ENCODE results near the gene WWC2.

Gene WWC2

GRCh38 chr4:183096276-183096965 lies 2.6 kb upstream of the WWC2 start:
- TF ChIP-seq, protein P1, sequence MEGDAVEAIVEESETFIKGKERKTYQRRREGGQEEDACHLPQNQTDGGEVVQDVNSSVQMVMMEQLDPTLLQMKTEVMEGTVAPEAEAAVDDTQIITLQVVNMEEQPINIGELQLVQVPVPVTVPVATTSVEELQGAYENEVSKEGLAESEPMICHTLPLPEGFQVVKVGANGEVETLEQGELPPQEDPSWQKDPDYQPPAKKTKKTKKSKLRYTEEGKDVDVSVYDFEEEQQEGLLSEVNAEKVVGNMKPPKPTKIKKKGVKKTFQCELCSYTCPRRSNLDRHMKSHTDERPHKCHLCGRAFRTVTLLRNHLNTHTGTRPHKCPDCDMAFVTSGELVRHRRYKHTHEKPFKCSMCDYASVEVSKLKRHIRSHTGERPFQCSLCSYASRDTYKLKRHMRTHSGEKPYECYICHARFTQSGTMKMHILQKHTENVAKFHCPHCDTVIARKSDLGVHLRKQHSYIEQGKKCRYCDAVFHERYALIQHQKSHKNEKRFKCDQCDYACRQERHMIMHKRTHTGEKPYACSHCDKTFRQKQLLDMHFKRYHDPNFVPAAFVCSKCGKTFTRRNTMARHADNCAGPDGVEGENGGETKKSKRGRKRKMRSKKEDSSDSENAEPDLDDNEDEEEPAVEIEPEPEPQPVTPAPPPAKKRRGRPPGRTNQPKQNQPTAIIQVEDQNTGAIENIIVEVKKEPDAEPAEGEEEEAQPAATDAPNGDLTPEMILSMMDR (IDR thresholded peaks at IDR 0.05) = no peak

DNA sequence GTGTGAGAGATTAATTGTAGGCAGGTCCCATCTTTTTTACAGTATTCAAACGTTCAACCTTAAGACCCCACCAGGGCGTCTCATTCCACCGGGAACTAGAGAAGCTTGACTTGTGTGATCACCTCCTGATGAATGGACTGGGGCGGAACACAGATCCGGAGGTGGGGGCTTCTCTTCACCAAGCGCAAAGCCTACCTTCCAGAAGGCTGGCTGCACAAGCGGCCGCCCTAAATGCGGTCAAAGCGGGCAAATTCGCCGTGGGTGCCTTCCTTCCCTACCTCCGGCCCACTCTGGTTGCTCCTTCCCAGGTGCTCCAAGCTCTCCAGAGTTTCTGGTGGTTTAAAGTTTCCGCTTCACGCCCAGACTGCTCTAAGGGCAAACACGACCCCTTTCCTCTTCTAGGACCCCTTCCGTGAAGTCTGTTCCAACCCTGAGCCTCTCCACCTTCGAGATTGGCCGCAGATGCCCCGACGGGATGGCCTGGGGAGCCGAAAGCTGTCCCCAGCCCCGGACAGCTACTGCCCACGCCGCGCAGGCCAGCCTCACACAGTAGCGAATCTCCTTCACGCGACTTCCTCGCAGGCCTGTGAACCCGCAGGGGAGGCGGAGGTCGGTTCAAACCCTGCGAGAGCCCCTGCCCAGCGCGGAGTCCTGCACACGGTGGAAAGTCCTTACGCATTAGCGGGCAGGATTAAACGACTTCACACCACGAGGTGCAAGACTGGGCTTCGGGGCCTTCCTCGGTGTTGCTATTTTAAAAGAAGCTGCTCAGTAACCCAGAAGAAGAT lies 1.6 kb upstream of the WWC2 start:
- TF ChIP-seq, protein P1 (IDR thresholded peaks at IDR 0.05) = no peak

GRCh38 chr4:183098019-183098722 lies 886 bp upstream of the WWC2 start:
- TF ChIP-seq, protein P1 (IDR thresholded peaks at IDR 0.05) = no peak

GRCh38 chr4:183099537-183100297 lies 660 bp downstream of the WWC2 start:
- TF ChIP-seq, protein P1 (IDR thresholded peaks at IDR 0.05) = no peak

GRCh38 chr4:183100298-183100599 lies 1.2 kb downstream of the WWC2 start:
- TF ChIP-seq, protein P1 (IDR thresholded peaks at IDR 0.05) = no peak

DNA sequence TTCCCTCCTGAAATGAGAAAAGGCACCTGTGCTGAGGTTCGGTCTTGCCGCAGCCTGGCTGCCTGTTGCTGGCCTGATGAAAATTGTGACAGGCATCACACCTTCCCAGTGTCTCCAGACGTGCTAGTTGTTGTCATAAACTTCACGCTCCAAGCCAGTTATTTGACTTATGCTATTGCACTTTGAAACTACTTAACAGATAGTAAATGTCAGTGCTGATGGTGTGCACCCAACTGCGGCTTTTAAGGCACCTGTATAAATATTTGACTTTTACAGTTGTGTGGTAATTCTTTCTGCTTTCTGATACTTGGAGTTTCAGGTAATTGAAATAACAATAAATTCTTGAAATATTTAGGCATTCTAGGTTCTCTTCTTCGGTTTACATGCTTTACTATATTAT lies 1.8 kb downstream of the WWC2 start:
- TF ChIP-seq, protein P1 (IDR thresholded peaks at IDR 0.05) = no peak

GRCh38 chr4:183101956-183102480 lies 3.0 kb downstream of the WWC2 start:
- TF ChIP-seq, protein P1 (IDR thresholded peaks at IDR 0.05) = no peak

Measured in LNCAP (cell line).